Measurements from ENCODE around the gene GSG1L.
"Not testable (repeated sequence)": the region's sequence is repeated elsewhere in the genome, so short reads cannot be mapped to it uniquely, and the experiment has no call there.

Gene GSG1L

GRCh38 chr16:27984121-27984520 is 79.4 kb downstream of the GSG1L start:
- in situ Hi-C loops (cut with MboI; ENCODE audit: low sequenced_read_pairs): no loop called here

DNA sequence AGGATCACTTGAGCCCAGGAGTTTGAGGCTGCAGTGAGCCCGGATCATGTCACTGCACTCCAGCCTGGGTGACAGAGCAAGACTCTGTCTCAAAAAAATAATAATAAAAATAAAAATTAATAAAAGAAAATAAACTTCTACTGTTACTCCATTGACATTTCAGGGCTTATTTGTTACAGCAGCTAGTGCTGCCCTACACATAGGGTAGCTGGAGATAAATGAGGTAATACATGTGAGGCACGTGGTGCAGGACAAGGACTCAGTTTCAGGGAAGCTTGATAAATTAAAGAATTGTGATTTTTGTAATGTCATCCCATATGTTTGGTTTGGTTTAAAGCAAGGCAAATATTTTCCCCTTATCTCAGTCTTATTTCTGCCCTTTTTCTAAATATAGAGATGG is 80.3 kb downstream of the GSG1L start:
- in situ Hi-C loops (cut with MboI; ENCODE audit: low sequenced_read_pairs): no loop called here

GRCh38 chr16:27982184-27982583 is 81.3 kb downstream of the GSG1L start:
- in situ Hi-C loops (cut with MboI; ENCODE audit: low sequenced_read_pairs): no loop called here

DNA sequence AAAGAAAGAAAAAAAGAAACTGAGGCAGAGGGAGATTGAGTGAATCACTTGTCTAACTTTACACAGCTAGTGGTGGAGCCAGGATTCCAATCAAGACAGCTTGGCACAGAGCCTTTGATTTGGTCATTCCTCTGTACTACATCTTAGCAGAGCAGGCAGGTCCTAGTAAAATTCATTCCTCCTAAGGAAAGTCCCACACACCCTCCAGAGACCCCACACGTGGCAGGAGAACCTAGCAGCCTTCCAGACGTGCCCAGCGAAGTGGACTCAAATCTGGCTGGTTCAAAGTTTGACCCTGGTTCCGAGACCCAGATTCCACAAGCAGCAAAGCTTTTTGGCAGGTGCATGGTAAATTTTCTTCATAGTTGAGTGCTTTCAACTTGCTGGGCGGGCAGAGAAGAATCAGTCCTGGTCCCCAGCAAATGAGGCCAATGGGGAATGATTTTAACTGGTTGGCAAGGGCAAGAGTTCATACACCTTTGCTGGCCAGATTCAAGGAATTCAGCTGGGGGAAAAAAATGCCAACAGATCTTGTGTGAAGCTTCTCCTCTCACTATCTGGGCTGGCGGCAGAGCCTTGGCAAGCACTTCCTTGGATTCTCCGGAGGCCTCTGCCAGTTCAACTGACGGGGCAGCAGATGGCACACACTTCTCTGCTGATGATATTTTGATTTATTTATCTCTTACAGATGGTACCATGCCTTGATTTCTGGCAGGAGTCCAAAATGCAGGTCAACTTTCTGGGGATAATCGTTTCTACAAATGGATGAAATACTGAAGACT is 82.4 kb downstream of the GSG1L start:
- in situ Hi-C loops (cut with MboI; ENCODE audit: low sequenced_read_pairs): no loop called here

GRCh38 chr16:27980076-27980775 is 83.3 kb downstream of the GSG1L start:
- in situ Hi-C loops (cut with MboI; ENCODE audit: low sequenced_read_pairs): no loop called here

DNA sequence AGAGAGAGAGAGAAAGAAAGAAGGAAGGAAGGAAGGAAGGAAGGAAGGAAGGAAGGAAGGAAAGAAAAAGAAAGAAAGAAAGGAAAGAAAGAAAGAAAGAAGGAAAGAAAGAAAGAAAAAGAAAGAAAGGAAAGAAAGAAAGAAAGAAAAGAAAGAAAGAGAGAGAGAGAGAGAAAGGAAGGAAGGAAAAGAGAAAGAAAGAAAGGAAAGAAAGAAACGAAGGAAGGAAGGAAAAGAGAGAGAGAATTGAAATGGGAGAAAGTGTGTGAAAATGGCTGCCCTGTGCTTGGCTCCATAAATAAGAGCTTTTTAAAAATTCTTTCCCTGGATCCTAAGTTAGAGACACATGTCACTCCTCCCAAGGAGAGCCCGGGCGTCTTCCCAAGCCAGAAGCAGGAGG is 83.8 kb downstream of the GSG1L start:
- in situ Hi-C loops (cut with MboI; ENCODE audit: low sequenced_read_pairs): not testable (repeated sequence)

DNA sequence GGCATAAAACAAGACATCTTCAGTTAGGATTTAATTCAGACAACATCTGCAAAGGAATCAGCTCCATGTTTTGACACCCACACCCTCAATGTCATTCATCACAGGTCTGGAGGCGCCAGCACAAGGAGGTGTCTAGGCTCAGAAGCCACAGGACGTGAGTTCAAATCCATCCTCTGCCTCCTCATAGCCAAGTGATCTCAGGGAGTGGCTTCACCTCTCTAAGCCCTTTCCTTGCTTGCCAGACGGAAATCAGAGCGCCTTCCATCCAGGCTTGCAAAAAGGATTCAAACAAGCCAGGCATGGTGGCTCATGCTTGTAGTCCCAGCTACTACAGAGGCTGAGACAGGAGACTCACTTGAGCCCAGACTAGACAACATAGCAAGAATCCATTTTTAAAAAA is 84.6 kb downstream of the GSG1L start:
- in situ Hi-C loops (cut with MboI; ENCODE audit: low sequenced_read_pairs): no loop called here

- in situ Hi-C loops (cut with MboI; ENCODE audit: low sequenced_read_pairs): no loop called here
These were observed 85.5 kb downstream of the GSG1L start for GRCh38 chr16:27977966-27978365.

- in situ Hi-C loops (cut with MboI; ENCODE audit: low sequenced_read_pairs): no loop called here
These were observed 86.5 kb downstream of the GSG1L start for GRCh38 chr16:27976990-27977389.

- in situ Hi-C loops (cut with MboI; ENCODE audit: low sequenced_read_pairs): loop anchor here (25.0 kb wide), 1 partner anchor 262 kb away; no protein-coding TSS in a partner anchor
These were observed 88.5 kb downstream of the GSG1L start for GRCh38 chr16:27974896-27975540.

DNA sequence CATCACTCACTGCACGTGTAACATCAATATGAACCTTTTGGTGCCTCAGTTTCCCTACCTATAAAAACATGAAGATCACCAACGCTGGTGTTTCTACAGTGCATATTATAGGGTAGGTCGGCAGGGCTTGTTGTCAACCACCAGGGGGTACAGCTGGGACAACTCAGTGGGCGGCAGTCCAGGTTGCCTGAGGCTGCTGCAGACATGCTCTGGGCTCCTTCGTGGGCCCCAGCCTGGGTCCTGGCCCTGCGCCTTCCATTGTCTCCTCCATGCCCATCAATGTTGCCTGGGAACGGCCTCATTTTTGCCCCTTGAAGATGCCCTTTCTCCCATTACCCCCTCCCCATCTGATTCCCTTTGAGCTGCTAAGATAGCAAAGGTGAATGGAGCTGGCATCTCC is 89.8 kb downstream of the GSG1L start:
- in situ Hi-C loops (cut with MboI; ENCODE audit: low sequenced_read_pairs): loop anchor here (25.0 kb wide), 1 partner anchor 264 kb away; no protein-coding TSS in a partner anchor

- in situ Hi-C loops (cut with MboI; ENCODE audit: low sequenced_read_pairs): loop anchor here (25.0 kb wide), 1 partner anchor 265 kb away; no protein-coding TSS in a partner anchor
These were observed 91.0 kb downstream of the GSG1L start for GRCh38 chr16:27972500-27972899.

- in situ Hi-C loops (cut with MboI; ENCODE audit: low sequenced_read_pairs): loop anchor here (25.0 kb wide), 1 partner anchor 268 kb away; no protein-coding TSS in a partner anchor
These were observed 93.9 kb downstream of the GSG1L start for GRCh38 chr16:27969574-27969973.

- in situ Hi-C loops (cut with MboI; ENCODE audit: low sequenced_read_pairs): loop anchor here (25.0 kb wide), 1 partner anchor 270 kb away; no protein-coding TSS in a partner anchor
These were observed 96.3 kb downstream of the GSG1L start for GRCh38 chr16:27967169-27967568.

GRCh38 chr16:27966756-27967155 is 96.8 kb downstream of the GSG1L start:
- in situ Hi-C loops (cut with MboI; ENCODE audit: low sequenced_read_pairs): loop anchor here (25.0 kb wide), 1 partner anchor 271 kb away; no protein-coding TSS in a partner anchor

DNA sequence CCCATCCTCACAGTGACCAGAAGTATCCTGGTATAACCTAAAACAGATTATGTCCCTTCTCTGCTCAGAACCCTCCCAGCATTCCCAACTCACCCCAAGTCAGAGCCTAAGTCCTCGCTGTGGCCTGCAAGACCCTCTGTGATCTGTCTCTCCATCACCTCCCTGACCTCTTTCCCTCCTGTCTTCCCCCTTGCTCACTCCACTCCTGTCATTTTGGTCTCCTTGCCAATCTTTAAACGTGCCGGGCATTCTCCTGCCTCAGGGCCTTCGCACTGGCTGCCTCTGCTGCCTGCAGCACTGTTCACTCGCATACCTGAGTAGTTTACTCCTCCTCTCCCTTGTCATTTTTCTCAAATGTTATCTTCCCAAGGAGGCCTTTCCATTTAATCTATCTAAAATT is 97.7 kb downstream of the GSG1L start:
- in situ Hi-C loops (cut with MboI; ENCODE audit: low sequenced_read_pairs): loop anchor here (25.0 kb wide), 1 partner anchor 272 kb away; no protein-coding TSS in a partner anchor

DNA sequence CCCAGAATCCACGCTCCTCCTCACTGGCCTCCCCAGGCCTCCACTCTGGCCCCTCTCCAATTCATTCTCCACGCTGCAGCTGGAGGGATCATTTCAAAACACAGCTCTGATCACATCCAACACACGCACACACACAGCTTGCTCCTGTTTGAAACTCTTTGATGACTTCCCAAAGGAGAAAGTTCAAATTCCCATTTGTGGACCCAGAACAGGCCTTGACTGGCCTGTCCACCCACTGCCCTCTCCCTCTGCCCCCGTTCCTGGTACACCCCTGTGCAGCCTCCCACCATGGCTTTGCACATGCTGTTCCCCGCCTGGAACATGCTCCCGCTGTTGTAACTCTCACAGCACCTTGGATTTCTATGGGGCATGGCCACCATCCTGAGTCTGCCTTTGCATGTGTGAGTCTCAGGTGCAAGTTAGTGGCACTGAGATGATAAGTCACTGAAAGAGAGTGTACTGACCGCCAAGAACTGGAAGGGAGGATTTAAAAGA is 100.0 kb downstream of the GSG1L start:
- in situ Hi-C loops (cut with MboI; ENCODE audit: low sequenced_read_pairs): loop anchor here (25.0 kb wide), 1 partner anchor 274 kb away; no protein-coding TSS in a partner anchor

DNA sequence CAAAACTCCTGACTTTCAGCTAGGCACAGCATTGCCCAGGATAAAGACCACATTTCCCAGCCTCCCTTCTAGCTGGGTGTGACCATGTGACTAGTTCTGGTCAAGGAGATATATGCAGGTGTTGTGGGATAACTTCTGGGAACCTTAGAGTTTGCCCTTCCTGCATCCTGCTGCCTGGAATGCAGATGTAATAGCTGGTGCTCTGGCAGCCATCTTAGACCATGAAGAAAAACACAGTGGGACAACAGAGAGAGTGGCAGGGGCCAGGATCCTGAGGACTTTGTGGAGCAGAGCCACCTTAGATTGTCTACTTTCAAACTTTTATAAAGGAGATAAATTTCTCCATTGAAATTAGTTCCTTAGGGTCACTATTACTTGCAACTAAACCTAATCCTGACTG is 101.3 kb downstream of the GSG1L start:
- in situ Hi-C loops (cut with MboI; ENCODE audit: low sequenced_read_pairs): loop anchor here (25.0 kb wide), 1 partner anchor 275 kb away; no protein-coding TSS in a partner anchor

GRCh38 chr16:27961296-27961620 is 102.3 kb downstream of the GSG1L start:
- in situ Hi-C loops (cut with MboI; ENCODE audit: low sequenced_read_pairs): loop anchor here (25.0 kb wide), 1 partner anchor 276 kb away; no protein-coding TSS in a partner anchor

GRCh38 chr16:27960619-27961295 is 102.8 kb downstream of the GSG1L start:
- in situ Hi-C loops (cut with MboI; ENCODE audit: low sequenced_read_pairs): loop anchor here (25.0 kb wide), 1 partner anchor 277 kb away; no protein-coding TSS in a partner anchor

Measured in HL-60/S4 treated with phorbol 12-myristate 13-acetate at 8.2 ng/mL for 4 days and 3 days (cell line).